Measurements from ENCODE around the gene TRERF1.
"Not testable (repeated sequence)": the region's sequence is repeated elsewhere in the genome, so short reads cannot be mapped to it uniquely, and the experiment has no call there.

Gene TRERF1

GRCh38 chr6:42448927-42449659 is 2.6 kb downstream of the TRERF1 start:
- peak; percentile 15 for DNase-seq

- peak; percentile 35 for DNase-seq
Observed at GRCh38 chr6:42448391-42448790, 3.3 kb downstream of the TRERF1 start.

GRCh38 chr6:42446996-42447395 is 4.7 kb downstream of the TRERF1 start:
- no peak for DNase-seq

GRCh38 chr6:42446370-42446769 is 5.4 kb downstream of the TRERF1 start:
- DNase-seq, result no peak

- DNase-seq, result not testable (repeated sequence)
Observed at GRCh38 chr6:42445955-42446354, 5.8 kb downstream of the TRERF1 start.

GRCh38 chr6:42443312-42444060 is 8.2 kb downstream of the TRERF1 start:
- no peak for DNase-seq

GRCh38 chr6:42441697-42442081 is 10.0 kb downstream of the TRERF1 start:
- DNase-seq, result no peak

- no peak for DNase-seq
Observed at GRCh38 chr6:42440778-42441696, 10.7 kb downstream of the TRERF1 start.

- no peak for DNase-seq
Observed at GRCh38 chr6:42440027-42440426, 11.7 kb downstream of the TRERF1 start.

GRCh38 chr6:42436825-42437224 is 14.9 kb downstream of the TRERF1 start:
- DNase-seq, result no peak

GRCh38 chr6:42434237-42434636 is 17.5 kb downstream of the TRERF1 start:
- DNase-seq, result no peak

GRCh38 chr6:42433409-42433808 is 18.3 kb downstream of the TRERF1 start:
- DNase-seq, result no peak

- DNase-seq, result no peak
Observed at GRCh38 chr6:42431877-42432276, 19.8 kb downstream of the TRERF1 start.

GRCh38 chr6:42431356-42431755 is 20.4 kb downstream of the TRERF1 start:
- no peak for DNase-seq

GRCh38 chr6:42429836-42430235 is 21.9 kb downstream of the TRERF1 start:
- DNase-seq, result no peak

- DNase-seq, result no peak
Observed at GRCh38 chr6:42429042-42429585, 22.6 kb downstream of the TRERF1 start.

GRCh38 chr6:42428326-42429041 is 23.2 kb downstream of the TRERF1 start:
- no peak for DNase-seq

- DNase-seq, result no peak
Observed at GRCh38 chr6:42427871-42428270, 23.9 kb downstream of the TRERF1 start.

GRCh38 chr6:42426191-42426590 is 25.5 kb downstream of the TRERF1 start:
- no peak for DNase-seq

- DNase-seq, result no peak
Observed at GRCh38 chr6:42424906-42425474, 26.7 kb downstream of the TRERF1 start.

- DNase-seq, result no peak
Observed at GRCh38 chr6:42423244-42423643, 28.5 kb downstream of the TRERF1 start.

GRCh38 chr6:42420741-42421140 is 31.0 kb downstream of the TRERF1 start:
- DNase-seq, result no peak
